Jurkat, Clone E6-1 (cell line): Measurements from ENCODE around the gene ISYNA1. TPM values are rescaled to one million over a fixed set of nuclear protein-coding genes. Genes with fewer than 3 reads are reported as not detected.

Source experiments
- DNase-seq: peaks from one replicate; pipeline ENCODE4 v3.0.0-alpha.2; 2011; ENCODE audit warnings: low read depth, low spot score
- H3K4me3 ChIP-seq: 2 replicates; pipeline ENCODE4 v1.5.1; 2011; ENCODE audit warnings: mild to moderate bottlenecking, low read length, control low read depth, moderate library complexity
- polyA plus RNA-seq: library from polyadenylated mRNA; unstranded; fragments of >200 nt; gene quantifications from one replicate; pipeline ENCODE4 v1.2.1, GENCODE V29; 2012; ENCODE audit warnings: missing spikeins; ENCODE audit not compliant: insufficient read length, insufficient read depth

The ISYNA1 gene
- 5.0 TPM for polyA plus RNA-seq

GRCh38 chr19:18437491-18438330 is at the start of gene ISYNA1:
Gene ISYNA1 (minus strand): TSS chr19:18438133. CDS start chr19:18437979, 154 bp downstream.
- no peak for DNase-seq
- peak within 1 kb of the TSS; percentile 54 for H3K4me3 ChIP-seq

GRCh38 chr19:18486746-18487145 is 48.8 kb upstream of the ISYNA1 start:
- no peak for DNase-seq
- H3K4me3 ChIP-seq = no peak overlapping the region

GRCh38 chr19:18484992-18485391 is 47.1 kb upstream of the ISYNA1 start:
- no peak overlapping the region for H3K4me3 ChIP-seq
- DNase-seq = no peak

GRCh38 chr19:18483119-18483890 is 45.4 kb upstream of the ISYNA1 start:
- no peak for DNase-seq
- H3K4me3 ChIP-seq = no peak overlapping the region

GRCh38 chr19:18481505-18482222 is 43.7 kb upstream of the ISYNA1 start:
- H3K4me3 ChIP-seq = no peak overlapping the region
- DNase-seq = no peak

- DNase-seq = no peak
- H3K4me3 ChIP-seq = no peak overlapping the region
These were observed 42.2 kb upstream of the ISYNA1 start for GRCh38 chr19:18480006-18480691.

GRCh38 chr19:18478545-18479311 is 40.8 kb upstream of the ISYNA1 start:
- peak; percentile 49 for DNase-seq
- H3K4me3 ChIP-seq = no peak overlapping the region

- DNase-seq = no peak
- H3K4me3 ChIP-seq = no peak overlapping the region
These were observed 40.0 kb upstream of the ISYNA1 start for GRCh38 chr19:18477974-18478373.

- DNase-seq = no peak
- no peak overlapping the region for H3K4me3 ChIP-seq
These were observed 39.3 kb upstream of the ISYNA1 start for GRCh38 chr19:18477042-18477779.

- no peak for DNase-seq
- H3K4me3 ChIP-seq = no peak overlapping the region
These were observed 38.6 kb upstream of the ISYNA1 start for GRCh38 chr19:18476507-18477041.

GRCh38 chr19:18475762-18476331 is 37.9 kb upstream of the ISYNA1 start:
- H3K4me3 ChIP-seq = no peak overlapping the region
- DNase-seq = no peak

GRCh38 chr19:18475004-18475453 is 37.1 kb upstream of the ISYNA1 start:
- DNase-seq = no peak
- H3K4me3 ChIP-seq = no peak overlapping the region

GRCh38 chr19:18474366-18474887 is 36.5 kb upstream of the ISYNA1 start:
- DNase-seq = no peak
- no peak overlapping the region for H3K4me3 ChIP-seq

- DNase-seq = no peak
- H3K4me3 ChIP-seq = no peak overlapping the region
These were observed 35.8 kb upstream of the ISYNA1 start for GRCh38 chr19:18473706-18474087.

GRCh38 chr19:18473003-18473705 is 35.2 kb upstream of the ISYNA1 start:
- H3K4me3 ChIP-seq = no peak overlapping the region
- no peak for DNase-seq

GRCh38 chr19:18470787-18471186 is 32.9 kb upstream of the ISYNA1 start:
- DNase-seq = no peak
- H3K4me3 ChIP-seq = no peak overlapping the region
